Chondrocyte (in vitro differentiated cells): ENCODE results near the gene CFAP46. TPM values are rescaled to one million over a fixed set of nuclear protein-coding genes. Genes with fewer than 3 reads are reported as not detected.
A peak's percentile ranks its signal among the peaks of the same experiment; 100 is the strongest.

Source experiments
- DNase-seq: peaks from one replicate; pipeline ENCODE4 v3.0.0; 2021; ENCODE audit warnings: mixed read lengths, low spot score
- H3K27ac Mint-ChIP-seq: one replicate; pipeline ENCODE4 v1.8.0; 2021; ENCODE audit warnings: mild to moderate bottlenecking, moderate library complexity, mixed read lengths; ENCODE audit not compliant: unreplicated experiment
- H3K27me3 Mint-ChIP-seq: 2 replicates; pipeline ENCODE4 v1.8.0; 2021; ENCODE audit warnings: low read depth, mixed read lengths
- H3K36me3 Mint-ChIP-seq: 2 replicates; pipeline ENCODE4 v1.8.0; 2021; ENCODE audit warnings: low read depth, mixed read lengths
- H3K4me1 Mint-ChIP-seq: 2 replicates; pipeline ENCODE4 v1.8.0; 2021; ENCODE audit warnings: low read depth, mild to moderate bottlenecking, mixed read lengths
- H3K4me3 Mint-ChIP-seq: one replicate; pipeline ENCODE4 v1.8.0; 2021; ENCODE audit warnings: mild to moderate bottlenecking, moderate library complexity, mixed read lengths; ENCODE audit not compliant: unreplicated experiment
- H3K9me3 Mint-ChIP-seq: 2 replicates; pipeline ENCODE4 v1.8.0; 2021; ENCODE audit warnings: low read depth, mixed read lengths
- CTCF ChIP-seq: fragments of 200-600 bp; sonication (generic); IDR thresholded peaks from 2 replicates; pipeline ENCODE4 v1.5.0; 2021; ENCODE audit warnings: antibody characterized with exemption, mild to moderate bottlenecking, moderate library complexity
- total RNA-seq: library from RNA; stranded (reverse); gene quantifications from 3 replicates; pipeline ENCODE4 v1.2.1, GENCODE V29; 2021

CFAP46 gene
- total RNA-seq, 1 donor from 2014 or later, result 0.92 TPM

- peaks cover 13% of the 10 kb centered on the region for H3K4me1 Mint-ChIP-seq
- TF ChIP-seq CTCF, result no peak
- no peaks in the 10 kb centered on the region for H3K9me3 Mint-ChIP-seq
- H3K27ac Mint-ChIP-seq, result no peak overlapping the region
- no peaks in the 10 kb centered on the region for H3K36me3 Mint-ChIP-seq
- H3K4me3 Mint-ChIP-seq, result no peak overlapping the region
- DNase-seq, result no peak
- peaks cover 41% of the 10 kb centered on the region for H3K27me3 Mint-ChIP-seq
These were observed 21.1 kb upstream of the CFAP46 start for GRCh38 chr10:132963430-132963960.

GRCh38 chr10:132962623-132963429 is 20.5 kb upstream of the CFAP46 start:
- Mint-ChIP-seq H3K9me3 (no peaks in the 10 kb centered on the region), H3K27me3 (peaks cover 36% of the 10 kb centered on the region), H3K36me3 (no peaks in the 10 kb centered on the region), H3K27ac (no peak overlapping the region), H3K4me3 (peak overlapping the region; percentile 82), H3K4me1 (peaks cover 13% of the 10 kb centered on the region)
- no peak for TF ChIP-seq CTCF
- DNase-seq, result no peak

GRCh38 chr10:132961787-132962622 is 19.6 kb upstream of the CFAP46 start:
- no peak for DNase-seq
- peak; percentile 51 for TF ChIP-seq CTCF
- Mint-ChIP-seq H3K4me1 (peaks cover 13% of the 10 kb centered on the region), H3K36me3 (no peaks in the 10 kb centered on the region), H3K27ac (no peak overlapping the region), H3K4me3 (peak overlapping the region; percentile 82), H3K27me3 (peaks cover 32% of the 10 kb centered on the region), H3K9me3 (no peaks in the 10 kb centered on the region)

GRCh38 chr10:132961420-132961786 is 19.0 kb upstream of the CFAP46 start:
- H3K9me3 Mint-ChIP-seq, result no peaks in the 10 kb centered on the region
- peaks cover 13% of the 10 kb centered on the region for H3K4me1 Mint-ChIP-seq
- no peaks in the 10 kb centered on the region for H3K36me3 Mint-ChIP-seq
- TF ChIP-seq CTCF, result no peak
- no peak overlapping the region for H3K27ac Mint-ChIP-seq
- H3K27me3 Mint-ChIP-seq, result peaks cover 31% of the 10 kb centered on the region
- DNase-seq, result no peak
- H3K4me3 Mint-ChIP-seq, result no peak overlapping the region

GRCh38 chr10:132960631-132961419 is 18.5 kb upstream of the CFAP46 start:
- Mint-ChIP-seq H3K27ac (no peak overlapping the region), H3K9me3 (no peaks in the 10 kb centered on the region), H3K4me3 (no peak overlapping the region), H3K27me3 (peaks cover 31% of the 10 kb centered on the region), H3K4me1 (peaks cover 13% of the 10 kb centered on the region), H3K36me3 (no peaks in the 10 kb centered on the region)
- no peak for TF ChIP-seq CTCF
- no peak for DNase-seq
